Measurements from ENCODE around the gene GRIK3. TPM values are rescaled to one million over a fixed set of nuclear protein-coding genes. Genes with fewer than 3 reads are reported as not detected.

Gene GRIK3
- total and polyA plus RNA-seq, 2 experiments from 2014 or later: 0.31 to 2.9 TPM

GRCh38 chr1:36965275-36966159, 68.8 kb downstream of the GRIK3 start:
- H3K36me3 ChIP-seq (ENCODE audit: insufficient read depth): no peaks in the 10 kb centered on the region
- H3K9me3 Mint-ChIP-seq: no peaks in the 10 kb centered on the region
- no peaks in the 10 kb centered on the region for H4K20me1 ChIP-seq (replicated peaks; ENCODE audit: insufficient read depth)
- ATAC-seq: no peak
- no peak overlapping the region for H3K4me2 ChIP-seq
- no peaks in the 10 kb centered on the region for H3K36me3 Mint-ChIP-seq (ENCODE audit: low read depth)
- H3K4me1 Mint-ChIP-seq: peaks cover 10% of the 10 kb centered on the region; the same call in 2 of the 3 replicates
- H3K4me3 ChIP-seq: no peak overlapping the region
- no peaks in the 10 kb centered on the region for H3K27me3 Mint-ChIP-seq (ENCODE audit: insufficient read depth, low read depth, poor library complexity)
- no peak overlapping the region for H3K27ac ChIP-seq (ENCODE audit: low read depth)
- no peaks in the 10 kb centered on the region for H3F3A ChIP-seq (replicated peaks; ENCODE audit: low read depth)
- no peak overlapping the region for H3K4me3 Mint-ChIP-seq
- no peaks in the 10 kb centered on the region for H3K4me1 ChIP-seq (ENCODE audit: insufficient read depth)
- DNase-seq (ENCODE audit: low spot score): no peak
- TF ChIP-seq ZNF462 (CRISPR knock-in tag; IDR thresholded peaks at IDR 0.05) (no peak), JUNB (IDR thresholded peaks at IDR 0.05; ENCODE audit: unreplicated experiment) (no peak), NANOG (IDR thresholded peaks at IDR 0.05; ENCODE audit: borderline replicate concordance) (no peak), EZH2phosphoT487 (IDR thresholded peaks at IDR 0.05; ENCODE audit: unreplicated experiment) (no peak), CTCF (conservative IDR thresholded peaks at IDR 0.05; ENCODE audit: low read depth in 2 of 2) (no peak), EZH2 (IDR thresholded peaks at IDR 0.05; ENCODE audit: low read depth, unreplicated experiment) (no peak), ZNF331 (CRISPR knock-in tag; IDR thresholded peaks at IDR 0.05; ENCODE audit: low read depth) (no peak)
- H2AFZ ChIP-seq: no peak overlapping the region
- no peak overlapping the region for H3K27ac Mint-ChIP-seq
- no peaks in the 10 kb centered on the region for H3K27me3 ChIP-seq (ENCODE audit: insufficient read depth)
- H3K9me2 ChIP-seq (ENCODE audit: insufficient read depth): no peaks in the 10 kb centered on the region; the same call in 1 of the 2 replicates
- H3K79me2 ChIP-seq (replicated peaks; ENCODE audit: insufficient read depth): no peaks in the 10 kb centered on the region
